Measurements from ENCODE around the gene BAG3. TPM values are rescaled to one million over a fixed set of nuclear protein-coding genes. Genes with fewer than 3 reads are reported as not detected.

The BAG3 gene
- total RNA-seq, 1 donor from 2014 or later: 24.6 TPM

GRCh38 chr10:119669975-119670640, 18.9 kb downstream of the BAG3 start:
- H3K27ac Mint-ChIP-seq (ENCODE audit: unreplicated experiment): no peak overlapping the region
- no peaks in the 10 kb centered on the region for H3K9me3 Mint-ChIP-seq (ENCODE audit: unreplicated experiment)
- no peak for TF ChIP-seq CTCF (IDR thresholded peaks at IDR 0.05; ENCODE audit: unreplicated experiment)
- no peak overlapping the region for H3K4me3 Mint-ChIP-seq (ENCODE audit: unreplicated experiment)
- H3K36me3 Mint-ChIP-seq (ENCODE audit: low read depth, unreplicated experiment): peaks cover 26% of the 10 kb centered on the region
- H3K27me3 Mint-ChIP-seq (ENCODE audit: unreplicated experiment): peaks cover 10% of the 10 kb centered on the region
- peaks cover 9% of the 10 kb centered on the region for H3K4me1 Mint-ChIP-seq (ENCODE audit: unreplicated experiment)
- no peak for DNase-seq (ENCODE audit: low spot score)

GRCh38 chr10:119670717-119671116, 19.5 kb downstream of the BAG3 start:
- H3K4me3 Mint-ChIP-seq (ENCODE audit: unreplicated experiment): no peak overlapping the region
- no peak overlapping the region for H3K27ac Mint-ChIP-seq (ENCODE audit: unreplicated experiment)
- H3K4me1 Mint-ChIP-seq (ENCODE audit: unreplicated experiment): peaks cover 9% of the 10 kb centered on the region

DNA sequence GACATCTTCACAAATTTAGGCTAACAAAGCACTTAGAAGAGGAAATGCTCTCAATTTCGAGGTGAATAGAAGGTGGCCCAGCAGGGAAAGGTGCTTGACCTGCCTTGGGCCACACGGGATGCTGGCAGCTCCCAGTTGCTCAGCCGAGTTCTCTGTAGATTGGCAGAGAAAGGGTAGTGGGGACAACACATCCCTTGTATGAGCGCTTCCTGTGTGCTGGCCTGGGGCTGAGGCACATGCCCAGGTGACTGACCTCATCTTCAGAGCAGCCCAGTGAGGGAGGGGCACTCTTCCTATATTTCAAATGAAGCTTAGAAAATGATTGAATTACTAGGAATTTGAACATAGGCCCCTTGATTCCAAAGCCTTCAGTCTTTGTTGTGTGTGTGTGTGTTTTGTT, 20.2 kb downstream of the BAG3 start:
- Mint-ChIP-seq H3K36me3 (ENCODE audit: low read depth, unreplicated experiment) (peaks cover 32% of the 10 kb centered on the region), H3K27ac (ENCODE audit: unreplicated experiment) (no peak overlapping the region)

More at GRCh38 chr10:119670717-119671116, 19.5 kb downstream of the BAG3 start:
- TF ChIP-seq CTCF (IDR thresholded peaks at IDR 0.05; ENCODE audit: unreplicated experiment): no peak
- no peak for DNase-seq (ENCODE audit: low spot score)
- H3K9me3 Mint-ChIP-seq (ENCODE audit: unreplicated experiment): no peaks in the 10 kb centered on the region
- peaks cover 26% of the 10 kb centered on the region for H3K36me3 Mint-ChIP-seq (ENCODE audit: low read depth, unreplicated experiment)
- peaks cover 10% of the 10 kb centered on the region for H3K27me3 Mint-ChIP-seq (ENCODE audit: unreplicated experiment)

GRCh38 chr10:119672291-119672690, 21.1 kb downstream of the BAG3 start:
- peaks cover 9% of the 10 kb centered on the region for H3K4me1 Mint-ChIP-seq (ENCODE audit: unreplicated experiment)
- no peak for TF ChIP-seq CTCF (IDR thresholded peaks at IDR 0.05; ENCODE audit: unreplicated experiment)
- H3K27ac Mint-ChIP-seq (ENCODE audit: unreplicated experiment): no peak overlapping the region
- no peaks in the 10 kb centered on the region for H3K9me3 Mint-ChIP-seq (ENCODE audit: unreplicated experiment)
- no peak for DNase-seq (ENCODE audit: low spot score)
- peaks cover 4% of the 10 kb centered on the region for H3K27me3 Mint-ChIP-seq (ENCODE audit: unreplicated experiment)
- H3K36me3 Mint-ChIP-seq (ENCODE audit: low read depth, unreplicated experiment): peaks cover 36% of the 10 kb centered on the region
- no peak overlapping the region for H3K4me3 Mint-ChIP-seq (ENCODE audit: unreplicated experiment)

More for the DNA sequence above, 20.2 kb downstream of the BAG3 start:
- no peak for DNase-seq (ENCODE audit: low spot score)
- Mint-ChIP-seq H3K9me3 (ENCODE audit: unreplicated experiment) (no peaks in the 10 kb centered on the region), H3K27me3 (ENCODE audit: unreplicated experiment) (peaks cover 6% of the 10 kb centered on the region), H3K4me3 (ENCODE audit: unreplicated experiment) (no peak overlapping the region), H3K4me1 (ENCODE audit: unreplicated experiment) (peaks cover 9% of the 10 kb centered on the region)
- no peak for TF ChIP-seq CTCF (IDR thresholded peaks at IDR 0.05; ENCODE audit: unreplicated experiment)

DNA sequence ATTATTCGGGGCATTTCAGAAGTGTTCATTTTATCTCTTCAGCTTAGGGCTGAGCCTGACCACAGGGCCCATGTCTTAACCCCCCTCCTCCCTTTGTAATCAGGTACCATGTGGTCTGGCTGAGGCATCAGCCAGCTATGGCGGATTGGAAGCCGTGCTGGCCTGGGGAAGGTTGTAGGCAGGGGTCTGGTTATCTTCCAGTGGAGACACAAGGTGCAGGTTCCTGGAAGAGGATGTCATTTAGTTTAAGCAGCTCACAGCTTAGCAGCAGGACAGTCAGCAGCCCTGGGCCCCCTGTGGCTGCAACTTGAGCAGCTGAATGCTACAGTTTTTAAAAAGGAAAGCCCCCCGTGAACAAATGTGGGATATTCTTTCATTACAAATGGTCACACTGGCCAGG, 22.1 kb downstream of the BAG3 start:
- peaks cover 5% of the 10 kb centered on the region for H3K4me1 Mint-ChIP-seq (ENCODE audit: unreplicated experiment)
- H3K27ac Mint-ChIP-seq (ENCODE audit: unreplicated experiment): no peak overlapping the region
- peak overlapping the region; percentile 42 for H3K4me3 Mint-ChIP-seq (ENCODE audit: unreplicated experiment)
- H3K36me3 Mint-ChIP-seq (ENCODE audit: low read depth, unreplicated experiment): peaks cover 36% of the 10 kb centered on the region
- peaks cover 3% of the 10 kb centered on the region for H3K27me3 Mint-ChIP-seq (ENCODE audit: unreplicated experiment)
- DNase-seq (ENCODE audit: low spot score): no peak
- TF ChIP-seq CTCF (IDR thresholded peaks at IDR 0.05; ENCODE audit: unreplicated experiment): no peak
- no peaks in the 10 kb centered on the region for H3K9me3 Mint-ChIP-seq (ENCODE audit: unreplicated experiment)

Measured in endothelial cell (in vitro differentiated cells).